Mesothelial cell of epicardium (in vitro differentiated cells): Measurements from ENCODE around the gene GSG1L. TPM values are rescaled to one million over a fixed set of nuclear protein-coding genes. Genes with fewer than 3 reads are reported as not detected.

Experiments
- DNase-seq, 2 experiments: peaks; one replicate each; pipeline ENCODE4 v3.0.0; 2021; ENCODE audit warnings: low spot score in 2 of 2; ENCODE audit not compliant: unreplicated experiment in 2 of 2
- H3K27ac Mint-ChIP-seq: 2 replicates; pipeline ENCODE4 v1.8.0; 2021; ENCODE audit warnings: mixed read lengths
- H3K27me3 Mint-ChIP-seq: 2 replicates; pipeline ENCODE4 v1.8.0; 2021; ENCODE audit warnings: low read depth, mixed read lengths
- H3K36me3 Mint-ChIP-seq: 2 replicates; pipeline ENCODE4 v1.8.0; 2021; ENCODE audit warnings: mixed read lengths
- H3K4me1 Mint-ChIP-seq: 2 replicates; pipeline ENCODE4 v1.8.0; 2021; ENCODE audit warnings: mixed read lengths
- H3K4me3 Mint-ChIP-seq: 2 replicates; pipeline ENCODE4 v1.8.0; 2021; ENCODE audit warnings: mild to moderate bottlenecking, moderate library complexity, mixed read lengths
- H3K9me3 Mint-ChIP-seq: 2 replicates; pipeline ENCODE4 v1.8.0; 2021; ENCODE audit warnings: mixed read lengths
- total RNA-seq: library from RNA; stranded (reverse); gene quantifications from 3 replicates; pipeline ENCODE4 v1.2.1, GENCODE V29; 2021
- TF ChIP-seq, protein P1 (sequence below): fragments of 200-600 bp; sonication (generic); IDR thresholded peaks from one replicate; pipeline ENCODE4 v1.5.0; 2021; ENCODE audit warnings: antibody characterized with exemption; ENCODE audit not compliant: unreplicated experiment

The GSG1L gene
- total RNA-seq, 1 donor from 2014 or later: 1.7 TPM

GRCh38 chr16:27924411-27925118 lies 138.9 kb downstream of the GSG1L start:
- Mint-ChIP-seq H3K36me3 (no peaks in the 10 kb centered on the region), H3K4me3 (no peak overlapping the region), H3K27me3 (peaks cover 59% of the 10 kb centered on the region), H3K9me3 (no peaks in the 10 kb centered on the region), H3K27ac (no peak overlapping the region), H3K4me1 (peaks cover 5% of the 10 kb centered on the region)
- no peak for DNase-seq
- TF ChIP-seq, protein P1, sequence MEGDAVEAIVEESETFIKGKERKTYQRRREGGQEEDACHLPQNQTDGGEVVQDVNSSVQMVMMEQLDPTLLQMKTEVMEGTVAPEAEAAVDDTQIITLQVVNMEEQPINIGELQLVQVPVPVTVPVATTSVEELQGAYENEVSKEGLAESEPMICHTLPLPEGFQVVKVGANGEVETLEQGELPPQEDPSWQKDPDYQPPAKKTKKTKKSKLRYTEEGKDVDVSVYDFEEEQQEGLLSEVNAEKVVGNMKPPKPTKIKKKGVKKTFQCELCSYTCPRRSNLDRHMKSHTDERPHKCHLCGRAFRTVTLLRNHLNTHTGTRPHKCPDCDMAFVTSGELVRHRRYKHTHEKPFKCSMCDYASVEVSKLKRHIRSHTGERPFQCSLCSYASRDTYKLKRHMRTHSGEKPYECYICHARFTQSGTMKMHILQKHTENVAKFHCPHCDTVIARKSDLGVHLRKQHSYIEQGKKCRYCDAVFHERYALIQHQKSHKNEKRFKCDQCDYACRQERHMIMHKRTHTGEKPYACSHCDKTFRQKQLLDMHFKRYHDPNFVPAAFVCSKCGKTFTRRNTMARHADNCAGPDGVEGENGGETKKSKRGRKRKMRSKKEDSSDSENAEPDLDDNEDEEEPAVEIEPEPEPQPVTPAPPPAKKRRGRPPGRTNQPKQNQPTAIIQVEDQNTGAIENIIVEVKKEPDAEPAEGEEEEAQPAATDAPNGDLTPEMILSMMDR: no peak

- Mint-ChIP-seq H3K9me3 (no peaks in the 10 kb centered on the region), H3K36me3 (no peaks in the 10 kb centered on the region), H3K4me1 (peaks cover 5% of the 10 kb centered on the region), H3K27ac (no peak overlapping the region), H3K4me3 (no peak overlapping the region), H3K27me3 (peaks cover 61% of the 10 kb centered on the region)
- TF ChIP-seq, protein P1: no peak
- no peak for DNase-seq
These were observed 139.8 kb downstream of the GSG1L start for GRCh38 chr16:27923751-27924150.

DNA sequence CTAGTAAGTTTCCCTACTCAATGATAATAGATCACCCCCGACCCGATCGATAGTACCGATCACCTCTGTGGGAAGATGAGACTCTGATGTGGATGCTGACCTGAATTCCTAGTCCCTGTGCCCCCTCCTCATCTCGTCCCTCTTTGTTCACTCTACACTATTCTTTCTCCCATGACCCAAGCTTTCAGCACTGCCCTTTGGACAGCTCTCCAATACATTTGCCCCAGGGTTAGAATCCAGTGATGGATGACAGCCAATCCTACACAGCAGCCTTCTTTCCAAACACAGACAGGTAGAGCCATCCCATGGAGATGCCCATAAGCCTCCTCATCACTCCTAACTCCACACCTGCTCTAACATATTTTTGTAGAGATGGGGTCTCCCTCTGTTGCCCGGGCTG lies 141.1 kb downstream of the GSG1L start:
- DNase-seq: no peak
- no peak overlapping the region for H3K4me3 Mint-ChIP-seq

GRCh38 chr16:27921134-27921533 lies 142.4 kb downstream of the GSG1L start:
- H3K27ac Mint-ChIP-seq: no peak overlapping the region
- H3K4me3 Mint-ChIP-seq: no peak overlapping the region
- TF ChIP-seq, protein P1: no peak
- no peaks in the 10 kb centered on the region for H3K36me3 Mint-ChIP-seq
- peaks cover 5% of the 10 kb centered on the region for H3K4me1 Mint-ChIP-seq
- peaks cover 46% of the 10 kb centered on the region for H3K27me3 Mint-ChIP-seq
- no peaks in the 10 kb centered on the region for H3K9me3 Mint-ChIP-seq
- DNase-seq: no peak

More for the DNA sequence above, 141.1 kb downstream of the GSG1L start:
- Mint-ChIP-seq H3K9me3 (no peaks in the 10 kb centered on the region), H3K27ac (no peak overlapping the region), H3K4me1 (peaks cover 5% of the 10 kb centered on the region), H3K36me3 (no peaks in the 10 kb centered on the region), H3K27me3 (peaks cover 52% of the 10 kb centered on the region)
- TF ChIP-seq, protein P1: no peak

DNA sequence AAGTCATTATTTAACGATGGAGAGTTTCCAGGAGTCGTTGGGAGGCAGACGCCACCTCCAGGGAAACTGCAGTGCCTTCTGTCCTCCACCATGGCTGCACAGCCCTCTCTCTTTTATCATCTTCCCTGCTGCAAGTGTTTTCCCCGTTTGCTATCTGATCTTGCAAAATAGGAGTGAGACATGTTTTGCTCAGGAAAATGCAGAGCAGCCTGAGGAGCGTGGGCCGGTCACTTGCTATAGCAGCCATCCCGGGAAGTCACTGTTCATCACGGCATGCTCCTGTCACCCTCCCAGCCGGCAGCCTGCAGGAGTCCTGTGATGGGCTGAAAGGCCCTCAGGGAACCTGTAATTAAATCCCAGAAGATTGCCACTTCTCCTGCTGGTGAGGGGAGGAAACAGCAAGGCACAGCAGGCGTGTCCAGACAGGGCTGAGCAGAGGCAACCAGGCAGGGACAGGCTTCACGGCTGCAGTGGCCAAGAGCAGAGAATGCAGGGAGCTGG lies 143.1 kb downstream of the GSG1L start:
- Mint-ChIP-seq H3K4me3 (no peak overlapping the region), H3K27ac (no peak overlapping the region), H3K36me3 (no peaks in the 10 kb centered on the region), H3K4me1 (peaks cover 5% of the 10 kb centered on the region), H3K9me3 (no peaks in the 10 kb centered on the region), H3K27me3 (peaks cover 42% of the 10 kb centered on the region)
- no peak for DNase-seq
- TF ChIP-seq, protein P1: peak; percentile 31
